BJ (cell line): ENCODE data around the gene MRPL12. TPM values are rescaled to one million over a fixed set of nuclear protein-coding genes. Genes with fewer than 3 reads are reported as not detected.

Experiments used
- CTCF ChIA-PET: fragments of 350-600 bp; formaldehyde crosslinking; extraction: SDS; loops from one replicate; lab custom pipeline; 2021; ENCODE audit warnings: antibody characterized with exemption, inconsistent platforms; lab: Yijun Ruan, JAX
- POLR2A ChIA-PET: fragments of 300-600 bp; sonication (Branson Sonifier 250); formaldehyde crosslinking; extraction: SDS; loops from one replicate; lab custom pipeline; 2021; ENCODE audit warnings: antibody characterized with exemption; lab: Charles Lee
- DNase-seq: peaks from one replicate; pipeline ENCODE4 v3.0.0-alpha.2; 2011; ENCODE audit warnings: low read depth
- H3K27me3 ChIP-seq: 2 replicates; pipeline ENCODE4 v1.6.0; 2011; ENCODE audit warnings: low read length; ENCODE audit not compliant: control insufficient read depth, insufficient read depth
- H3K36me3 ChIP-seq: 2 replicates; pipeline ENCODE4 v1.5.1; 2011; ENCODE audit warnings: low read length; ENCODE audit not compliant: control insufficient read depth, insufficient read depth
- H3K4me3 ChIP-seq: 2 replicates; pipeline ENCODE4 v1.5.1; 2011; ENCODE audit warnings: low read depth, mild to moderate bottlenecking, control low read depth, low read length
- CTCF ChIP-seq: IDR thresholded peaks from 2 replicates; pipeline ENCODE4 v1.5.1; 2011; ENCODE audit warnings: low read depth, mild to moderate bottlenecking, control low read depth, inconsistent platforms, low read length, moderate library complexity; ENCODE audit not compliant: insufficient read depth
- polyA plus RNA-seq: library from polyadenylated mRNA; depleted of rRNA; stranded (reverse); fragments of >200 nt; gene quantifications from 2 replicates; pipeline ENCODE4 v1.2.3, GENCODE V29; 2011

Gene MRPL12
- polyA plus RNA-seq, 1 experiment: 63.0 TPM

GRCh38 chr17:81706757-81707624, 3.8 kb downstream of the MRPL12 start:
- no peak for DNase-seq
- ChIA-PET CTCF (no interaction called here), POLR2A (interaction anchor here (0.6 kb wide), 1 partner anchor 24 kb away, joined by 3 read pairs; no protein-coding TSS in a partner anchor)
- Histone ChIP-seq H3K27me3 (no peaks in the 10 kb centered on the region), H3K4me3 (no peak overlapping the region), H3K36me3 (peaks cover 23% of the 10 kb centered on the region)
- TF ChIP-seq CTCF: no peak

GRCh38 chr17:81707725-81708646, 4.8 kb downstream of the MRPL12 start:
- Histone ChIP-seq H3K36me3 (peaks cover 23% of the 10 kb centered on the region), H3K27me3 (no peaks in the 10 kb centered on the region), H3K4me3 (no peak overlapping the region)
- ChIA-PET POLR2A (no interaction called here), CTCF (no interaction called here)
- no peak for DNase-seq
- TF ChIP-seq CTCF: no peak

GRCh38 chr17:81708739-81709185, 5.6 kb downstream of the MRPL12 start:
- DNase-seq: no peak
- no peaks in the 10 kb centered on the region for H3K27me3 ChIP-seq
- no peak overlapping the region for H3K4me3 ChIP-seq
- no peak for TF ChIP-seq CTCF
- ChIA-PET CTCF (no interaction called here), POLR2A (interaction anchor here (0.8 kb wide), 1 partner anchor 155 kb away, joined by 3 read pairs; no protein-coding TSS in a partner anchor)
- H3K36me3 ChIP-seq: peaks cover 23% of the 10 kb centered on the region

- Histone ChIP-seq H3K36me3 (peaks cover 15% of the 10 kb centered on the region), H3K4me3 (no peak overlapping the region), H3K27me3 (no peaks in the 10 kb centered on the region)
- no peak for DNase-seq
- ChIA-PET POLR2A (interaction anchor here (0.5 to 0.6 kb wide), 2 partner anchors 123 to 144 kb away, joined by 3 to 4 read pairs; no protein-coding TSS in a partner anchor), CTCF (interaction anchor here (0.6 kb wide), 1 partner anchor 15 kb away, joined by 3 read pairs; no protein-coding TSS in a partner anchor)
- TF ChIP-seq CTCF: no peak
Measured at GRCh38 chr17:81710514-81711308, 7.5 kb downstream of the MRPL12 start.
